A673 (cell line): ENCODE results near the gene GOLM1. TPM values are rescaled to one million over a fixed set of nuclear protein-coding genes. Genes with fewer than 3 reads are reported as not detected.

Experiments
- BruUV-seq: library from RNA; stranded (reverse); fragments of 400-500 nt; replicated peaks from 2 replicates; lab custom pipeline; 2021; lab: Mats Ljungman, UMichigan
- CTCF ChIA-PET: fragments of 300-600 bp; sonication (Branson Sonifier 250); formaldehyde crosslinking; loops from one replicate; lab custom pipeline; 2022; ENCODE audit warnings: antibody characterized with exemption; lab: Charles Lee
- POLR2A ChIA-PET: fragments of 300-600 bp; sonication (Branson Sonifier 250); formaldehyde crosslinking; loops from one replicate; lab custom pipeline; 2022; ENCODE audit warnings: antibody characterized with exemption; ENCODE audit not compliant: low non-redundant PET; lab: Charles Lee
- DNase-seq: peaks from one replicate; pipeline ENCODE4 v3.0.0-alpha.2; 2015; ENCODE audit warnings: low spot score
- H3K27ac ChIP-seq: fragments of 200-600 bp; sonication (generic); 2 replicates; pipeline ENCODE4 v1.5.1; 2016; ENCODE audit warnings: mixed run types, low read depth, mild to moderate bottlenecking, mixed read lengths, antibody characterized with exemption, low read length; ENCODE audit not compliant: poor library complexity, severe bottlenecking
- H3K27me3 ChIP-seq: fragments of 200-600 bp; sonication (generic); replicated peaks from 2 replicates; pipeline ENCODE4 v1.6.1; 2017; ENCODE audit warnings: mixed run types, low read depth, mild to moderate bottlenecking, mixed read lengths, antibody characterized with exemption, low read length; ENCODE audit not compliant: insufficient read depth, poor library complexity
- H3K36me3 ChIP-seq: fragments of 200-600 bp; sonication (generic); 2 replicates; pipeline ENCODE4 v1.6.1; 2016; ENCODE audit warnings: mixed run types, mild to moderate bottlenecking, mixed read lengths, antibody characterized with exemption, low read length; ENCODE audit not compliant: insufficient read depth, poor library complexity, severe bottlenecking
- H3K4me1 ChIP-seq: fragments of 200-600 bp; sonication (generic); 2 replicates; pipeline ENCODE4 v1.6.1; 2017; ENCODE audit warnings: mixed run types, mild to moderate bottlenecking, mixed read lengths, antibody characterized with exemption, low read length; ENCODE audit not compliant: insufficient read depth, poor library complexity, severe bottlenecking
- H3K4me3 ChIP-seq: fragments of 200-600 bp; sonication (generic); 2 replicates; pipeline ENCODE4 v1.5.1; 2016; ENCODE audit warnings: low read depth, mixed run types, mild to moderate bottlenecking, mixed read lengths, low read length; ENCODE audit not compliant: poor library complexity, severe bottlenecking
- H3K9me3 ChIP-seq: fragments of 200-600 bp; sonication (generic); 2 replicates; pipeline ENCODE4 v1.6.1; 2016; ENCODE audit warnings: mixed run types, low read depth, mild to moderate bottlenecking, mixed read lengths, antibody characterized with exemption, low read length; ENCODE audit not compliant: poor library complexity, severe bottlenecking
- EZH2 ChIP-seq: fragments of 200-600 bp; sonication (generic); IDR thresholded peaks from 2 replicates; pipeline ENCODE4 v1.6.1; 2017; ENCODE audit warnings: borderline replicate concordance, low read depth, mild to moderate bottlenecking, mixed read lengths, antibody characterized with exemption, low read length; ENCODE audit not compliant: poor library complexity, severe bottlenecking
- intact Hi-C: fragments of 100-400 bp; cut with micrococcal nuclease; formaldehyde crosslinking; loops from one replicate; pipeline ENCODE4 v1.10.0; 2022; ENCODE audit not compliant: unreplicated experiment
- total RNA-seq: library from RNA; stranded (reverse); gene quantifications from 2 replicates; pipeline ENCODE4 v1.2.3, GENCODE V29; 2021
- TF ChIP-seq, protein P1 (sequence below): fragments of 300-800, 200-600 bp; sonication (generic); conservative IDR thresholded peaks from 2 replicates; pipeline ENCODE4 v1.5.1; 2017; ENCODE audit warnings: low read depth, mild to moderate bottlenecking, antibody characterized with exemption, low read length, moderate library complexity, mixed read lengths

Gene GOLM1
- total RNA-seq, 1 experiment from 2014 or later = 86.1 TPM

DNA sequence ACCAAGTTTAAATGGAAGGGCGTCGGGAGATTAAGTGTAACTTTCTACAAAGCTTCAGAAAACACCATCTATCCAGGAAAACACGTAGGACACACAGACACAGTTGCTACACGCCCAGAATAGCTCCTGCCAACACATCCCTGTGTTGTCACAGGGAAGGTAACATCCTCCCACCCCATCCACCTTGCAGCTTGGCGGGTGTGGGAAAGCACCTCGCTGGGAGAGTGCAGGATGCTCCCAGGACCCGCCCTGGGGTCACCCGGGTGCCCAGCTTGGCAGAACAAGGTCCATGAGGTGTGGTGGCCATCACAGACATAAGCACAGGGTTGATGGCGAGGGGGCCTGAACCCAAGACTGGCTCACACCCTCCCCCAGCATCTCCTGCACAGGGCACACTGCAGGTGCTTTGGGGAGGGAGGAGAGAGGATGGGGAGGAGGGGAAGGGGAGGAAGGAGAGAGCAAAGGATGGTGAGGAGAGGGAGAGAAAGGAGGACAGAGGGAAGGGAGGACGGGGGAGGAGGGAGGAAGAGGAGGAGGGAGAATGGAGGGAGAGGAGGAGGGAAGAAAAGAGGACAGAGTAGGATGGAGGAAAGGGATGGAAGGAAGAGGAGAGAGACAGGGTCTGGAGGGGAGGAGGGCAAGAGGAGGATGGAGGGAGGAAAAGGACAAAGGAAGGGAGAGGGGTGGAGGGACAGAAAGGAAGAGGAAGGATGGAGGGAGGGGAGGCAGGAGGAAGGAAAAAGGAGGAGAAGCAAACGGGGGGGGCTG, 37.2 kb downstream of the GOLM1 start:
- H3K4me1 ChIP-seq = no peaks in the 10 kb centered on the region
- H3K4me3 ChIP-seq = no peak overlapping the region
- no peak overlapping the region for H3K27ac ChIP-seq
- BruUV-seq = no TSS peak
- peaks cover under 1% of the 10 kb centered on the region for H3K36me3 ChIP-seq
- POLR2A ChIA-PET = no interaction called here
- TF ChIP-seq, protein P1, sequence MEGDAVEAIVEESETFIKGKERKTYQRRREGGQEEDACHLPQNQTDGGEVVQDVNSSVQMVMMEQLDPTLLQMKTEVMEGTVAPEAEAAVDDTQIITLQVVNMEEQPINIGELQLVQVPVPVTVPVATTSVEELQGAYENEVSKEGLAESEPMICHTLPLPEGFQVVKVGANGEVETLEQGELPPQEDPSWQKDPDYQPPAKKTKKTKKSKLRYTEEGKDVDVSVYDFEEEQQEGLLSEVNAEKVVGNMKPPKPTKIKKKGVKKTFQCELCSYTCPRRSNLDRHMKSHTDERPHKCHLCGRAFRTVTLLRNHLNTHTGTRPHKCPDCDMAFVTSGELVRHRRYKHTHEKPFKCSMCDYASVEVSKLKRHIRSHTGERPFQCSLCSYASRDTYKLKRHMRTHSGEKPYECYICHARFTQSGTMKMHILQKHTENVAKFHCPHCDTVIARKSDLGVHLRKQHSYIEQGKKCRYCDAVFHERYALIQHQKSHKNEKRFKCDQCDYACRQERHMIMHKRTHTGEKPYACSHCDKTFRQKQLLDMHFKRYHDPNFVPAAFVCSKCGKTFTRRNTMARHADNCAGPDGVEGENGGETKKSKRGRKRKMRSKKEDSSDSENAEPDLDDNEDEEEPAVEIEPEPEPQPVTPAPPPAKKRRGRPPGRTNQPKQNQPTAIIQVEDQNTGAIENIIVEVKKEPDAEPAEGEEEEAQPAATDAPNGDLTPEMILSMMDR = no peak
- TF ChIP-seq EZH2 = no peak
- intact Hi-C loops = no loop called here
- no peaks in the 10 kb centered on the region for H3K9me3 ChIP-seq
- DNase-seq = no peak
- H3K27me3 ChIP-seq = no peaks in the 10 kb centered on the region
- CTCF ChIA-PET = interaction anchor here (0.6 kb wide), 1 partner anchor 115 kb away, joined by 3 read pairs; no protein-coding TSS in a partner anchor

DNA sequence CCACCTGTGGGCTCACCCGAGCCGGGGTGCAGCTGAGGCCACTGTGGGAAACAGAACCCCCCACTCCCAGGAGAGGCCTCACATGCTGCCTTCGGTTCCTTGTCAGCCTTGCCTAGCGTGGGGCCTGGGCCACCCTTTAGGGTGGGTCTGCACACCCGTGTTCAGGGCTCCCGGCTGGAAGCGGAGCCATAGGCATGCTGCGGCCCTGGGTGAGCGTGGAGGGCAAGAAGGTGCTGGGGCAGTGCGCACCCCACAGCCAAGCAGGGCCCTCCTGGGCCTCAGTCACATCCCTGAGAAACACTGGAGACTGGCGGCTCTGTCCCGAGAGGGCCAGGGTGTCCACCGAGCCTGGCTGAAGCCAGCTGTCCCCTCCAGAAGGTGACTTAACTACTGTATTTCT, 41.9 kb downstream of the GOLM1 start:
- Histone ChIP-seq H3K4me3 (no peak overlapping the region), H3K36me3 (no peaks in the 10 kb centered on the region), H3K27ac (no peak overlapping the region), H3K27me3 (no peaks in the 10 kb centered on the region), H3K9me3 (no peaks in the 10 kb centered on the region), H3K4me1 (no peaks in the 10 kb centered on the region)
- no peak for TF ChIP-seq EZH2
- TF ChIP-seq, protein P1 = no peak
- intact Hi-C loops = no loop called here
- ChIA-PET CTCF (no interaction called here), POLR2A (no interaction called here)
- no TSS peak for BruUV-seq
- no peak for DNase-seq

DNA sequence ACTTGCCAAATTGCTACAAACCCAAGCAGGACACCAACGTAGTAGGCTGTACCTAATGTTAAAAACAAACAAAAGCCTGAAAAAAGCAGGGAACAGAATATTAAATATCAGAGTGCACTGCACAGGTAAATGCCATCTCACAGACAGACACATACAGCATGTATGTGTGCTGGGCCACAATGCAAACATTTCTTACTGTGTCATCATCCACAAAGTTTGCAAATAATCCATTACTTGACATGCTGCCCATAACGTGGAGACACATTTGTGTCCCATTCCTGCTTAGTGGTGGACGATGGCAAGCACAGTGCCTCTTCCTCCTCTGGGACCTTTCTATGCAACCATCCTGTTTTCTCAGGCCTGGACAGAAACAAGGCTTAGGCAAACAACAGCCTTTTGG, 44.7 kb downstream of the GOLM1 start:
- no TSS peak for BruUV-seq
- POLR2A ChIA-PET = no interaction called here
- no peak overlapping the region for H3K27ac ChIP-seq
- CTCF ChIA-PET = no interaction called here
- no peaks in the 10 kb centered on the region for H3K36me3 ChIP-seq
- no peak overlapping the region for H3K4me3 ChIP-seq
- H3K9me3 ChIP-seq = no peaks in the 10 kb centered on the region
- H3K27me3 ChIP-seq = no peaks in the 10 kb centered on the region
- intact Hi-C loops = no loop called here
- TF ChIP-seq EZH2 = no peak
- TF ChIP-seq, protein P1 = no peak
- H3K4me1 ChIP-seq = no peaks in the 10 kb centered on the region
- no peak for DNase-seq
